SKM-1 treated with dmso at 0.1 percent for 144 hours (cell line): ENCODE data around the gene ALKBH5.
A peak's percentile ranks its signal among the peaks of the same experiment; 100 is the strongest.

Experiments
- DNase-seq: peaks from one replicate; lab custom pipeline; 2025; ENCODE audit not compliant: unreplicated experiment; lab: John Stamatoyannopoulos, UW

ALKBH5 gene

DNA sequence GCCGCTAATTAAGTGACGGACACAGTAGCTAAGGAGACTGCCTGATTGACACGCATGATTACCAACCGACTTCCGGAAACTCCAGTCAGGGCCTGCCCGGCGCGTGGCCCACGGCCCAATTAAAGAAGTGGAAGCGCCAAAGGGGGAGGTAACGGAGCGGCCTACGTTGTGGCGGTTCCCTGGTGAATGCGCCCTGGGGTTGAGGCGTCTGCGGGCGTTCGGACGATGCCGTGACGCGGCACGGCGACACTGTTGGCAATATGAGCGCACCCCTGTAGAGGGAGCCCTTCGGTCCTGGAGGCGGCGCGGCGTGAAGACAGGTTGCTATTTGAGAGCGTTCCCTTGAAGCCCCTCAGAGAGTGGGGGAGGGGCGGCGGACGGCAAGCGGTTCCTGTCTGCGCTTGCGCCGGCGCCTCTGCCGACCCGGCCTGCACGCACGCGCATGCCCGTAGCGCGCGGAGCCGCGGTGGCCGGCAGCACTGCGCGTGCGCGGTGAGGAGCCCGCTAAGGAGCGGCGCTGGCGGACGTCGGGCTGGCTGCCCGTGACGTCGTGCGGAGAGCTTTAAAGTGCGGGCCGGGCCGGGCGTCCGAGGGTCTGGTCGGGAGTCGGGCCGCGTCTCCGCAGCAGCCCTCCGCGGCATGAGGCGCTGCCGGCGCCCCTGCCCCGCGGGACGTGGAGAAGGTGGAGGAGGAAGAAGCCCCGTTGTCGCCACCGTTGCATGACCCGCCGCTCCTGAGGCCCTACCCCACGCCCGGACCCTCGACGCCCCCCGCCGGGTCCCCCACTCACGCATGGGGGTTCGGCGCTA lies at the start of gene ALKBH5:
TSS of gene ALKBH5 (plus strand) at position 495 of the 809 bp plus-strand sequence. CDS start 416 bp downstream, outside the sequence.
- peak; percentile 99 for DNase-seq

DNA sequence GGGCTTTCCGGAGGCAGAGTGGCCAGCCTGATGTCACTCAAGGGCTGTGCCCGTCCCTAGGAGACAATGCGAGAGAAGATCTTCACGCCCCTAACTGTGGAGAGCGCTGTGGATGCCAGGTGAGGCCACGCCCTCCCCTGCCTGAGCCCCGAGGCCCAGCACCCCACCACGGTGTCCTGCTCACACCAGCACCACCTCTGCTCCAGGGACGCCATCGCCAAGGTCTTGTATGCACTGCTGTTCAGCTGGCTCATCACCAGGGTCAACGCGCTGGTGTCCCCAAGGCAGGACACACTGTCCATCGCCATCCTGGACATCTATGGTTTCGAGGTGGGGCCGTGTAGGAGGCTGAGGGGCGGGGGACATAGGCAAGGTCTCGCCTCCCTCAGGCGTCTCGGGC lies 47.3 kb upstream of the ALKBH5 start:
- no peak for DNase-seq

DNA sequence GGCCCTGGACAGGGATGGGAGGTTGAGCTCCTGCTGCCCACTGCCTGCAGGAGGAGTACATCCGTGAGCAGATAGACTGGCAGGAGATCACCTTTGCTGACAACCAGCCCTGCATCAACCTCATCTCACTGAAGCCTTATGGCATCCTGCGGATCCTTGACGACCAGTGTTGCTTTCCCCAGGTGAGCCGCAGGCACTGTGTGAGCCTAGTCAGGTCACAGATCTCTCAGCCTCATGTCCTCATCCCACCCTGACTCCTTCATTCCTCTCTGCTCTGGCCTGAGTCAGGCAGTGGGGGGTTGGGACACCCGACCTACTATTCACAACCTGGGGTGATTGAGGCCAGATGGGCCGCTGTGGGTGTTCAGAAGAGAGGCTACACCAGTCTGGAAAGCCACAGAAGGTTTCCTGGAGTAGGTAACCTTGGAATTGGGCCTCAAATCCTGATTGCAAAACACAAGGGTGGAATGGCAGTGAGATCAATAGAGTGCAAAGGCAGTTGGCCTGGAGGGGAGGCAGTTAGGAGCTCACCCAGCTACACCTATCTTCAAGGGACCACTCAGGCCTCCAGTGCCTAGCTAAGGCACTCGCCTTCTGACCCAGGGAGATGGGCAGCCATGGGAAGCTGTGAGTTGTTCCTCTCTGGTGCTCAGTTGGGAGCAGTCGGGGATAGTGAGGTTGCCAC lies 45.4 kb upstream of the ALKBH5 start:
- no peak for DNase-seq

DNA sequence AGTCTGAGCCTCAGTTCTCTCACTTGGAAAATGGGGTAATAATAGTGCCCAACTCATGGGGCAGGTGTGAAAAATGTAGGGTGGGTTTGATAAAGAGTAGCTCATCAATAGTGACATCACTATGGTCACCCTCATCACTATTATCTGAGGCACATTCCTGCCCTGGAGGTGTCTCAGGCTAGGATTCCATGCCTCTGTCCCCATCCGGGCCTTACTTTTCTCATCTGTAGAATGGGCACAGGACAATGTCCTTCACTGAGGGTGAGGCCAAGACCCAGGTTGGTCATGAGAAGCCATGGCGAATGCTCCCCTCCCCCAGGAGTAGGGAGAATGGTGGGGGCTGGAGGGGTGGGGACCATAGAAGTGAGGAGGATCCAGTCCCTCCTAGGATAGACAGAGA lies 44.5 kb upstream of the ALKBH5 start:
- DNase-seq: no peak

DNA sequence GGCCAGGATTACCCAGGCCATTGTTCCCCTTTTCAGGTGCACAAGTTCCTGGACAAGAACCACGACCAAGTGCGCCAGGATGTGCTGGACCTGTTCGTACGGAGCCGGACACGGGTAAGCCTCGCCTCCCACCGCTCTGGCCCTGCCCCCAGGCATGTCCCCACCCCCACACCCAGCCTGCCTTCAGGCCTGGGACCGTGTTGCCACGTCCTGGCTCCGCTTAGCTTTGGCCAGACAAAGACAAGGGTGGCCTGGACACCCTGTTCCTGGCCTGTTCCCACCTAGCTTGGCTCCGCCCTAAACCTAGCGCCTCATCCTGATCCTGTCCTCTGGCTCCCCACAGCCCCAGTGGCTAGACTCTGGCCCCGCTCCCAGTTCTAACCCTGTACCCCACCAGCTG lies 44.1 kb upstream of the ALKBH5 start:
- DNase-seq: no peak

DNA sequence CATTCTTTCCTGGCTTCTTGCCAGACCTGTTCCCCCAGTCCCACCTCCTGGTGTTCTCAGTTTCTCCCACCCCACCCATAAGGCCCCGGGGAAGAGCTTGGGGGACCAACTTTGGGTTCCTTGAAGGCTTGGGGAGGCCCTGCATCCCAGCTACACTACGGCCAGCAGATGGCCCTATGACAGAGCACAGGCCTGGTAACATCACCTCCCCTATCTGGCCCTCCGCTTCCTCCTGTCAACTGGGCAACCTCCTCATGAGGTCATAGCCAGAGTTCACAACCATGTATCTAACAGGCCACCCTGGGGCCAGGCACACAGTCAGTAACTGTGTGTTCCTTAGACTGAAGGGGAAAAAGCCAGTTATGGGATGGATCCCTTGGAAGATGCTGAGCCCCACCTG lies 43.7 kb upstream of the ALKBH5 start:
- peak; percentile 43 for DNase-seq

DNA sequence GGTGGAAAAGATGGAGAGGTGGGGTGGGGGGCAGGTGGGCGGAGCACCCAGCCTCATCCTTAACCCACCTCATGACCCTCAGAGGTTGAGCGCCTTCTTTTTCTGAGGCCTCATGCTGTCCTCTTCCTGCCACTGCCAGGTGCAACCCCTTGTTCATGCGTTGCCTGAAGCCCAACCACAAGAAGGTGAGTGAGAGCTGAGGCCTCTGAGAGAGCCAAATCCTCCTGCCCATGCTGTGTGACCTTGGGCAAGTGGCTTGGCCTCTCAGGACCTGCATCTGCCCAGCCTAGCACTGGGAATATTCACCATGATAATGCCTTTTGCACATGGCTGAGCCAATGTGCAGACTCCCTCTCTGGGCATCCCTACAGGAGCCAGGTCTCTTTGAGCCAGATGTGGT lies 43.0 kb upstream of the ALKBH5 start:
- DNase-seq: no peak

DNA sequence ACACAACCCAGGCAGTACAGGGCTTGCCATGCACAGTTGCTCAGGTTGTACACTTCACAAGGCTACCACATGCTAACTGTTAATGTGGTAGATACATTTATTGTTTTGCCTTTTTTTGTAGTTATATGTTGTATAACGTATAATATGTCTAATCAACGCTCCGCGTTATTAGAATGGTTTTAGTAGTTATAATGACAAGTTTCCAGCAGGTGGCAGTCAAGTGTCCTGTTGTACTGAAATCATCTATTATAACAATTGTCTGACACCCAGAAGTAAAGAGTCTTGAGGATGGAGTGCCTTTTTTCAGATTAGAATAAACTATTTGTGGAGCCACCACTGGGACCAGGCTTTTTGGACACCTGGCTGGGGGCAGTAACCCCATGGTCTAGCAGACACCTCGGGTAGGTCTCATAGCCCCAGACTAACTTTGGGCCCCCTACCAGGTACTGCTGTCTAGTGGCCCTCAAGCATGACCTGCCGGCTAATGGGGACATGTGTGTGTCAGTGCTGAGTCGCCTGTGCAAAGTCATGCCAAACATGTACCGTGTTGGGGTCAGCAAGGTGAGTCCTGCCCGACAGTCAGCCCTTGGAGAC lies 42.3 kb upstream of the ALKBH5 start:
- DNase-seq: peak; percentile 58

DNA sequence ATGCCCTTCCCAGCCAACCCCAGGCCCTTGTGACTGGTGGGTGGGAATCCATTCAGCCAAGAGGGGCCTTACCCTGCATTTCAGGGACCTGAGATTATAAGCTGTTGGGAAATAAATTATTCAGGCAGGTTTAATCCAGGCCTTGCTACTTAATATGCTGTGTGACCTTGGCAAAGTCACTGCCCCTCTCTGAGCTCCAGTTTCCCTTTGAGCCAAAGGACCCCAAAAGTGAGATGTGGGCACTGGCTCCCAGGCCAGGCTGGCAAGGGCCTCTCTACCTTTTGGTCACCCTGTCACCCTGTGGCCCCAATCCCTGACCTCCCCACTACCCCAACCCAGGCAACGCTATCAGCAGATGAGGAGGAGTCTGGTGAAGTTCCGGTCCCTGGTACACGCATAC lies 41.2 kb upstream of the ALKBH5 start:
- DNase-seq: no peak

DNA sequence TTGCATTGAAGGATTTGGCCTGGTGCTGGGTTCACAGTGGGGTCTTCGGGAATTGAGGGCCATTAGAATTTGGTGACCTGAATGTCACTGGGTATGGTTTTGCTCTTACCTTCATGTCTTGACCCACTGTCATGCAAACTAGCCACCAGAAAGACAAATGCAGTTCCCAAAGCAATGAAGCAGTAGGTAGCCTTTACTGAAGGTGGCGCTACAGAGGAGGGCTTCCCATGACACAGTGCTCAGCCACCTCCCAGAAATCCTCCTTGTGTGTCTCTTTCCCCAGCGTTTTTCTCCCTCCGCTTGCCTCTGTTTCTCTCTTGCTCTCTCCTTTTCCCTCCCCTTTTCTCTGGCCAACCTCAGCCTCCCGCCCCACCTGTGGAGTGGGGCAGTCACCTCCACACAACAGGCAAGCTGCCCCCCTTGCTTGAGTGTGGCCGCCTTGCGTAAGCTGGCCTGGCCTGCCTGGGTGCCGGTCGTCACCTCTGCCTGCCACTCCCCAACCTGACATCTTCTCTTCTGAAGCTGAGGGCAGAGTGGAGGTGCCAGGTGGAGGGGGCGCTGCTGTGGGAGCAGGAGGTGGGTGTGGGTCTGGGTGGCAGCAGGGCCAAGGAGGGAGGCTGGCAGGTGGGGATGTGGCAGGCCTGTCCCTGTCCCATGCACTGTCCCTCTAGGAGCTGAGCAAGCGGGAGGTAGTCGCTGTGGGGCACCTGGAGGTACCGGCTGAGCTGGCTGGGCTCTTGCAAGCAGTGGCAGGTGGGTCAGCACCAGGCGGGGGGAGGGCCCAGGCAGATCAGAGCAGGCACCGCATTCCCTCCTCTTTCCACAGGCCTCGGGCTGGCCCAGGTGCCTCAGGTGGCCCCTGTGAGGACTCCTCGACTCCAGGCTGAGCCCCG lies 40.3 kb upstream of the ALKBH5 start:
- DNase-seq: peak; percentile 9

DNA sequence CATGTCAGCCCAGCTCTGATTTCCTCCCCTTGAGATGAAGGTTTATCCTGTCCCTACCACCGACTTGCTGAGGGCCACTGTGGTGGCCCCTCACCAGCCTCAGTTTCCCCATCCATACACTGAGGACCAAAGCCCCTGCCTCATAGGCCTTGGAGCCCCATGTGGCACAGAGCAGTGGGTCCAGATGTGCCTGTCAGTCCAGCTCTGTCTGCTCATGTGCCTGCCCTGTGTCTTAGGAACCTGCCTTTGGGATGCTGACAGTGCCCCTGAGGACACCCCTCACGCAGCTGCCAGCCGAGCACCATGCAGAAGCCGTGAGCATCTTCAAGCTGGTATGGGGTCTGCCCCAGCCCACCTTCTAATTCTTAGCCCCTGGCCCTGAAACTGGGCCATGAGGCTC lies 39.4 kb upstream of the ALKBH5 start:
- DNase-seq: no peak

DNA sequence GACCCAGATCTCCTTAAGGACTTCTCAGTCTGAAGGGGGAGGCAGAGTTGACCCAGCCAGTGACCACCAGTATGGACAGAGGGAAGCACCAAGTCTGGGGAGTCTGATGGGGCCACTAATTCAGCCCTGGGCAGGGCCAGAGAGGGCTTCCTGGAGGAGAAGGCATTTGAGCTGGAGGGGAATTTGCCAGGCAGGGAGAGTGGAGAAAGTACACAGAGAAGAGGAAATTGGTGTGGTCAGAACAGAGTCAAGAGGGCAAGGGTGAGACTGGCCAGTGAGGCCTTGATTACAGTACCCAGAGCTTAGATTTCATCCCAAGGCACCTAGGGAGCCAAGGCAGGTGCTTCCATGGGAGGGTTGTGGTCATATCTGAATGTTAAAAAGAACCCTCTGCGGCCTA lies 38.8 kb upstream of the ALKBH5 start:
- no peak for DNase-seq

DNA sequence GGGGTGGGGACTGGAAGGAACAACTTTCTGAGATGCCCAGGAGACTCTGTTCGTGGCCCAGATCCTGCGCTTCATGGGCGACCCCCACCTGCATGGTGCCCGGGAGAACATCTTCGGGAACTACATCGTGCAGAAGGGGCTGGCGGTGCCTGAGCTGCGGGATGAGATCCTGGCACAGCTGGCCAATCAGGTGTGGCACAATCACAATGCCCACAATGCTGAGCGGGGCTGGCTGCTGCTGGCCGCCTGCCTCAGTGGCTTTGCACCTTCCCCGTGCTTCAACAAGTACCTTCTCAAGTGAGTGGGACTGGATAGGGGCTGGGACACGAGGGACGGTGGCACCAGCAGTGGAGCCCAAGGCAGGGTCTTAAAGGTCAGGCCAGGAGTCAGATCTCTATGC lies 37.8 kb upstream of the ALKBH5 start:
- no peak for DNase-seq

DNA sequence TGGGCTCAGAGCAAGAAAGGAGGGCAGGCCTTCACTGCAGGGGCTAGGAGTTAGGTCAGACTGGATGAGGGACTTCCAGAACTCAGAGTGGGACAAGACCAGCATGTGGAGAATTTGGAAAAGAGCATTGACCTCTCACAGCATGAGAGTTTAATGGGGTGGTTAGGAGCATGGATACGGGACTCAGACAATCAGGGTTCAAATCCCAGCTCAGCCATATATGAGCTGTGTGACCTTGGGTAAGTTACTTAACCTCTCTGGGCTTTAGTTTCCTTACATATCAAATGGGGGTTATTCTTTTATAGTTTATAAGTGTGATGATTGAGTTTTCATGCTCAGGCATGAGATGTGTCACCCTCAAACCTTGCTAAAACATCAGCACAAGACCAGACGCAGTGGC lies 37.4 kb upstream of the ALKBH5 start:
- no peak for DNase-seq

DNA sequence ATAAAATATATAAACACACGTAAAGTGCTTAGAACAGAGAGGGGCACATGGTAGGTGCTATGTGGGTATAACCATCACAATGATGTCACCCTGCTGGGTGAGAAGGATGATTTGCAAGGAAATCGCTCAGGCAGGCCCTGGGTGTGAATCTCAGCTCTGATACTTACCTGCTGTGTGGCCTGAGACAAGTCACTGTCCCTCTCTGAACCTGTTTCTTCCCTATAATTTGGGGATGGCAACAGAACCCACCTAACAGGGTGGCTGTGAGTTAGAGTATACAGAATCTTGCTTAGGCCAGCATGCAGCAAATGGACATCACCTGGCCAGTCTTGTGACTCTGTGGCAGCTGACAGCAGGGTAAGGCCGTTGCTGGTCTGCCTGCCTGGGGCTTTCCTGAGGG lies 36.6 kb upstream of the ALKBH5 start:
- no peak for DNase-seq

DNA sequence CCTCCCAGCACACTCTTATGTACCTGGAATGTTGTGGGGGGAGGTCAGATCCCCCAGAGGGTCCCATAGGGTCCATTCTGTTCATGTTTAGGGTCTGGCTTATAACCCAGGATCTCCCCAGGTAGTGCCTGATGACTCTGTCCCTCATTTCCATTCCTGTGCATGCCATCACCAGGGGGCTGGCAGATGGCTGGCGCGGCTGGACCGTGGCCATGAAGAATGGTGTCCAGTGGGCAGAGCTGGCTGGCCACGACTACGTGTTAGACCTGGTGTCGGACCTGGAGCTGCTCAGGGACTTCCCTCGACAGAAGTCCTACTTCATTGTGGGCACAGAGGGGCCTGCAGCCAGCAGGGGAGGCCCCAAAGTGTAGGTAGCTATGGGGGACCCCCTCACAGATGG lies 35.0 kb upstream of the ALKBH5 start:
- no peak for DNase-seq

DNA sequence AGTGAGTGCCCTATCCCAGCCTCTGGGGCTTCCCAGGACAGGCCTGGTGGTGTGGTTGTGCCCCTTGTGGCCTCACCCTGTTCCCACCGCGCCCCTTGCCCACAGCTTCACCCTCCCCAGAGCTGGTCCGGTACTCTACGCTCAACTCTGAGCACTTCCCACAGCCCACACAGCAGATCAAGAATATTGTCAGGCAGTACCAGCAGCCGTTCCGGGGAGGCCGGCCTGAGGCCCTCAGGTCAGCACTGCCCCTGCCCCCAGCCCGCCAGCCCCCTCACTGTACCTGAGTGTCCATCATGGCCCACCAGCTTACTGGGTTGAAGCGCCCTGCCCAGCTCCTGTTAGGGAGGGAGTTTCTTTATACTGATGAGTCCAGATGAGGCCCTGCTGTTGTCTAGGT lies 32.3 kb upstream of the ALKBH5 start:
- DNase-seq: no peak

DNA sequence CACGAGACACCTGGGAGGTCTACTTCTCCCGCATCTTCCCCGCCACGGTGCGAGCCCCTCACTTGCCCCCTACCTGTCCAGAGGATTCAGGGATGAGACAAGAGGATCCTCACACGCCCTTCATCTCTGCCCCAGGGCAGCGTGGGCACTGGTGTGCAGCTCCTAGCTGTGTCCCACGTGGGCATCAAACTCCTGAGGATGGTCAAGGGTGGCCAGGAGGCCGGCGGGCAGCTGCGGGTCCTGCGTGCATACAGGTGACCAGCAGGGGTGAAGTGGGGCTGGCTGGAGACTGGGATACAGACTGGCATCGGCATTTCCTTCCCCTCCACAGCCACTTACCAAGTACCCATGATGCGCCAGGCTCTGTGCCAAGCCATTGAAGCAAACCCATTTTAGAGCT lies 28.4 kb upstream of the ALKBH5 start:
- DNase-seq: no peak

DNA sequence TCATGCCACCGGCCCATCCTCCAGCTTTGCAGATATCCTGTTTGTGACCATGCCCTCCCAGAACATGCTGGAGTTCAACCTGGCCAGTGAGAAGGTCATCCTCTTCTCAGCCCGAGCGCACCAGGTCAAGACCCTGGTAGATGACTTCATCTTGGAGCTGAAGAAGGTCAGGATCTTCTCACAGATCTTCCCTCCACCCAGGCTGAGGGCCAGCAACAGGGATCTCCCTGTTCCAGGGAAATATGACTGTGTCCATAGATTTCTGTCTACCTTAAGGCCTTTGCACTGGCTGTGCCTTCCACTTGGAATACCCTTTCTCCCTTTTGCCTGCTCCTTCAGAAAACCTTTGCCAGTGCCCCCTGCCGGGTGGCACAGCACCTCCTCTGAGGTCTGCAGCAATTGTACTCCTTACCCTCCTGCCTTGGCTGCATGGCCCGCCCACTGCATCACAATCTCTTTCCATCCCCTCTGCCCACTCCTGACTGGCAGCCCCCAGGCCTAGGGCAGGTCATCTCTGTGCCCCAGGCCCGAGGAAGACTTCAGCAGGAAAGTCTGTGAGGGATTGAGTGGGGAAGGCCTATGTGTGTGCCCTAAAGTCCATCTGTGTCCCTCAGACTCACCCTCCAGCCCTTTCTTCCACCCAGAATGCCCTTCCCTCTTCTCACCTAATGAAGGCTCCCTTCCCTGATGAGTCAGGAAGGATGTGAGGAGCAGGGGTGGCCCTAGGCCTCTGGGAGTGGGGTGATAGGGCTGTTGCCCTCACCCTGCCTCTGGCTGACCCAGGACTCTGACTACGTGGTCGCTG lies 27.3 kb upstream of the ALKBH5 start:
- DNase-seq: no peak

DNA sequence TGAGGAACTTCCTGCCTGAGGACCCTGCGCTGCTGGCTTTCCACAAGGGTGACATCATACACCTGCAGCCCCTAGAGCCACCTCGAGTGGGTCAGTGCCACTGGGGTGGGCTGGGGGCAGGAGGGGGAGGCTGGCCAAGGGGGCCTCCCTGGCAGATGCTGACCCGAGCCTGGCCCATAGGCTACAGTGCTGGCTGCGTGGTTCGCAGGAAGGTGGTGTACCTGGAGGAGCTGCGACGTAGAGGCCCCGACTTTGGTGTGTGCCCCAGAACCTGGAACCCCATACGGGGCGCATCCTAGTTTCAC lies 26.7 kb upstream of the ALKBH5 start:
- no peak for DNase-seq
